ENCODE measurements around the gene PIGP. TPM values are rescaled to one million over a fixed set of nuclear protein-coding genes. Genes with fewer than 3 reads are reported as not detected.

The PIGP gene
- total RNA-seq, 3 donors from 2014 or later (not counting 1 experiment from before 2014, with no cell fraction given) = 6.5 to 10.4 (median 8.5) TPM

DNA sequence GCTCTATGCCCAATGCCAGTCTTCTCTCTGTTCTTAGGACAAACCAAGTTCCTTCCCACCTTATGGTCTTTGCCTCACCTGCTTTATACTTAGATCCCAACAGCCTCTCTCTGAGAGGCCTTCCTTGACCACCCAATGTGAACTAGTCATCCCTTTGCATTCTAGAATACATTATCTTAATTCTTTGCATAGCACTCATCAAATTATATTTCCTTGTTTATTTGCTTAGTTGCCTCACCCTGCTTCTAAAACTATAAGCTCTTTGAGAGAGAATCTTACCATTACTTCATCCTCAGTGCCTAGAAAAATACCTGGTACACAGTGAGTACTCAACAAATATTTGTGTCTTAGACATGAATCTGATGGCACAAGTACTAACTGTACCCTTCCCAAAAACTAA is 8.0 kb downstream of the PIGP start:
- intact Hi-C loops (cut with micrococcal nuclease) = no loop called here
- TF ChIP-seq, protein P1, sequence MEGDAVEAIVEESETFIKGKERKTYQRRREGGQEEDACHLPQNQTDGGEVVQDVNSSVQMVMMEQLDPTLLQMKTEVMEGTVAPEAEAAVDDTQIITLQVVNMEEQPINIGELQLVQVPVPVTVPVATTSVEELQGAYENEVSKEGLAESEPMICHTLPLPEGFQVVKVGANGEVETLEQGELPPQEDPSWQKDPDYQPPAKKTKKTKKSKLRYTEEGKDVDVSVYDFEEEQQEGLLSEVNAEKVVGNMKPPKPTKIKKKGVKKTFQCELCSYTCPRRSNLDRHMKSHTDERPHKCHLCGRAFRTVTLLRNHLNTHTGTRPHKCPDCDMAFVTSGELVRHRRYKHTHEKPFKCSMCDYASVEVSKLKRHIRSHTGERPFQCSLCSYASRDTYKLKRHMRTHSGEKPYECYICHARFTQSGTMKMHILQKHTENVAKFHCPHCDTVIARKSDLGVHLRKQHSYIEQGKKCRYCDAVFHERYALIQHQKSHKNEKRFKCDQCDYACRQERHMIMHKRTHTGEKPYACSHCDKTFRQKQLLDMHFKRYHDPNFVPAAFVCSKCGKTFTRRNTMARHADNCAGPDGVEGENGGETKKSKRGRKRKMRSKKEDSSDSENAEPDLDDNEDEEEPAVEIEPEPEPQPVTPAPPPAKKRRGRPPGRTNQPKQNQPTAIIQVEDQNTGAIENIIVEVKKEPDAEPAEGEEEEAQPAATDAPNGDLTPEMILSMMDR (IDR thresholded peaks at IDR 0.05) = no peak
- no peak overlapping the region for H3K4me3 Mint-ChIP-seq
- no peak overlapping the region for H3K27ac Mint-ChIP-seq
- DNase-seq (no peak), ATAC-seq (no peak)
- Histone ChIP-seq H3K4me3 (ENCODE audit: low read length) (no peak overlapping the region), H3K27me3 (ENCODE audit: control insufficient read depth, insufficient read depth, low read length) (no peaks in the 10 kb centered on the region), H3K36me3 (ENCODE audit: control insufficient read depth, insufficient read depth, low read length) (peaks cover 8% of the 10 kb centered on the region), H3K9me3 (ENCODE audit: control insufficient read depth, insufficient read depth, low read length) (no peaks in the 10 kb centered on the region), H3K4me1 (ENCODE audit: control insufficient read depth, insufficient read depth, low read length) (no peaks in the 10 kb centered on the region), H3K27ac (ENCODE audit: low read length) (no peak overlapping the region)
- H3K27me3 Mint-ChIP-seq (ENCODE audit: low read depth in 2 of 2) = no peaks in the 10 kb centered on the region
- H3K9me3 Mint-ChIP-seq = no peaks in the 10 kb centered on the region
- H3K36me3 Mint-ChIP-seq = peaks cover 11% of the 10 kb centered on the region
- H3K4me1 Mint-ChIP-seq = peaks cover 0 to 2% of the 10 kb centered on the region in 2 donors

DNA sequence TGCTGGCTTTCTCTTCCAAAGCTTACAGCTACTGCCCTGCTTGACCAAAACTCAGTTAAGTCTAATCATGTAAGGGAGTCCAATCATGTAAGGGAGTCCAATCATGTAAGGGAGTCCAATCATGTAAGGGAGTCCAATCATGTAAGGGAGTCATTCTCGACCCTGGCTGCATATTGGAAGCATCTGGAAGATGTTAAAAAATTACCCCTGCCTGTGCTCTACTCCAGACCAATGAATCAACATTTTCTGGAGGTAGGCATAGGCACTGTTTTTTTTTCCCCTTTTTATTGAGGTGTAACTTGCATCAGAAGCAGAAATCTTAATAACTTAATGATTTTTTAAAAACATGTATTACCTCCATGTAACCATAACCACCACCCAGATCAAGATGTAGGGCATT is 9.4 kb downstream of the PIGP start:
- no peak overlapping the region for H3K4me3 Mint-ChIP-seq
- Histone ChIP-seq H3K4me3 (ENCODE audit: low read length) (no peak overlapping the region), H3K27ac (ENCODE audit: low read length) (no peak overlapping the region), H3K9me3 (ENCODE audit: control insufficient read depth, insufficient read depth, low read length) (no peaks in the 10 kb centered on the region), H3K36me3 (ENCODE audit: control insufficient read depth, insufficient read depth, low read length) (no peaks in the 10 kb centered on the region), H3K27me3 (ENCODE audit: control insufficient read depth, insufficient read depth, low read length) (no peaks in the 10 kb centered on the region), H3K4me1 (ENCODE audit: control insufficient read depth, insufficient read depth, low read length) (no peaks in the 10 kb centered on the region)
- no peak overlapping the region for H3K27ac Mint-ChIP-seq
- intact Hi-C loops (cut with micrococcal nuclease) = no loop called here
- H3K4me1 Mint-ChIP-seq = no peaks in the 10 kb centered on the region
- ATAC-seq (no peak), DNase-seq (no peak)
- H3K36me3 Mint-ChIP-seq = peaks cover 3% of the 10 kb centered on the region
- TF ChIP-seq, protein P1 (IDR thresholded peaks at IDR 0.05) = no peak
- no CpG with 5 or more reads among the region's 1 CpG for WGBS (ENCODE audit: insufficient coverage)
- no peaks in the 10 kb centered on the region for H3K9me3 Mint-ChIP-seq
- no peaks in the 10 kb centered on the region for H3K27me3 Mint-ChIP-seq (ENCODE audit: low read depth in 2 of 2)

DNA sequence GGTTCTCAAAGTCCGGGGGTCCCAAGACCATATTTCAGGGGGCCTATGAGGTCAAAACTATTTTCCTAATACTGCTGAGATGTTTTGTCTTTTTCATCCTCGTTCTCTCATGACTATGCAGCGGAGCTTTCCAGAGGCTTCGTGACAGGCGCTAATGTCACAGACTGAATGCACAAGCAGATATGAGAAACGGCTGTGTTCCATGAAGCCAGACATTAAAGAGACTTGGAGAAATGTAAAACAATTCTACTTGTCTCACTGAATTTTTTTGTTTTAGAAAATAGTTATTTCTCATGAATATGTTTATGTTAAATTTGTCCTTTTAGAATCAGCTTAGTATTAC is 10.3 kb downstream of the PIGP start:
- Mint-ChIP-seq H3K27me3 (ENCODE audit: low read depth in 2 of 2) (no peaks in the 10 kb centered on the region), H3K4me3 (no peak overlapping the region), H3K9me3 (no peaks in the 10 kb centered on the region), H3K27ac (no peak overlapping the region), H3K36me3 (no peaks in the 10 kb centered on the region), H3K4me1 (no peaks in the 10 kb centered on the region)
- DNase-seq (no peak), ATAC-seq (no peak)
- Histone ChIP-seq H3K27me3 (ENCODE audit: control insufficient read depth, insufficient read depth, low read length) (no peaks in the 10 kb centered on the region), H3K27ac (ENCODE audit: low read length) (no peak overlapping the region), H3K4me1 (ENCODE audit: control insufficient read depth, insufficient read depth, low read length) (no peaks in the 10 kb centered on the region), H3K4me3 (ENCODE audit: low read length) (no peak overlapping the region), H3K36me3 (ENCODE audit: control insufficient read depth, insufficient read depth, low read length) (no peaks in the 10 kb centered on the region), H3K9me3 (ENCODE audit: control insufficient read depth, insufficient read depth, low read length) (no peaks in the 10 kb centered on the region)
- intact Hi-C loops (cut with micrococcal nuclease) = no loop called here
- WGBS (ENCODE audit: insufficient coverage) = 97% methylated on average over 6 of the region's 6 CpGs
- TF ChIP-seq, protein P1 (IDR thresholded peaks at IDR 0.05) = no peak

GRCh38 chr21:37061926-37062592 is 10.8 kb downstream of the PIGP start:
- no peaks in the 10 kb centered on the region for H3K27me3 ChIP-seq (ENCODE audit: control insufficient read depth, insufficient read depth, low read length)
- H3K9me3 ChIP-seq (ENCODE audit: control insufficient read depth, insufficient read depth, low read length) = no peaks in the 10 kb centered on the region
- Mint-ChIP-seq H3K27me3 (ENCODE audit: low read depth in 2 of 2) (no peaks in the 10 kb centered on the region), H3K27ac (no peak overlapping the region), H3K4me1 (no peaks in the 10 kb centered on the region), H3K36me3 (no peaks in the 10 kb centered on the region), H3K9me3 (no peaks in the 10 kb centered on the region), H3K4me3 (no peak overlapping the region)
- H3K36me3 ChIP-seq (ENCODE audit: control insufficient read depth, insufficient read depth, low read length) = no peaks in the 10 kb centered on the region
- no peak overlapping the region for H3K27ac ChIP-seq (ENCODE audit: low read length)
- intact Hi-C loops (cut with micrococcal nuclease) = no loop called here
- no peak overlapping the region for H3K4me3 ChIP-seq (ENCODE audit: low read length)
- TF ChIP-seq, protein P1 (IDR thresholded peaks at IDR 0.05) = no peak
- DNase-seq (no peak), ATAC-seq (no peak)
- 77% methylated on average over 7 of the region's 7 CpGs for WGBS (ENCODE audit: insufficient coverage)
- no peaks in the 10 kb centered on the region for H3K4me1 ChIP-seq (ENCODE audit: control insufficient read depth, insufficient read depth, low read length)

Measured in natural killer cell (primary cell).